ENCODE results near the gene MYCN. TPM values are rescaled to one million over a fixed set of nuclear protein-coding genes. Genes with fewer than 3 reads are reported as not detected.

Gene MYCN
- total and polyA plus RNA-seq, 9 donors = 1.2 to 7.0 (median 2.7) TPM

DNA sequence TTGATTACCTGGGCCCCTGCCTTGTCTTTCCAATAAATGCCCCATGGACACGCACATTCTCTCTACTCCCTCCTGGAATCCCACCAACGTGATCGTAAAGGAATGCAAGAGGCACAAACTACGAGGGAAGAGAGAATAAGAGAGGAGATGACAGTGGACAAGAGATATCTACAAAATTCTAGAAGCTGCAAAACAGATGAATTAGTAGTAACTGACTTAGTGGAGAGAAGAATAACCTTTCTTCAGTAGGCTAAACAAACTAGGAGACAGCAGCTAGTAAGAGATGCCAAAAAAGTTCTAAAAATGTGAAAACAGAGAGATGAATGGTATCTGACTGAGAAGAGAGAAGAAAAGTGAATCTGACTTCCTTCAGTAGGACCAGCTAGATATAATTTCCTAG lies 43.5 kb upstream of the MYCN start:
- peaks cover 0 to 3% of the 10 kb centered on the region in 2 donors for H3K9me3 ChIP-seq

DNA sequence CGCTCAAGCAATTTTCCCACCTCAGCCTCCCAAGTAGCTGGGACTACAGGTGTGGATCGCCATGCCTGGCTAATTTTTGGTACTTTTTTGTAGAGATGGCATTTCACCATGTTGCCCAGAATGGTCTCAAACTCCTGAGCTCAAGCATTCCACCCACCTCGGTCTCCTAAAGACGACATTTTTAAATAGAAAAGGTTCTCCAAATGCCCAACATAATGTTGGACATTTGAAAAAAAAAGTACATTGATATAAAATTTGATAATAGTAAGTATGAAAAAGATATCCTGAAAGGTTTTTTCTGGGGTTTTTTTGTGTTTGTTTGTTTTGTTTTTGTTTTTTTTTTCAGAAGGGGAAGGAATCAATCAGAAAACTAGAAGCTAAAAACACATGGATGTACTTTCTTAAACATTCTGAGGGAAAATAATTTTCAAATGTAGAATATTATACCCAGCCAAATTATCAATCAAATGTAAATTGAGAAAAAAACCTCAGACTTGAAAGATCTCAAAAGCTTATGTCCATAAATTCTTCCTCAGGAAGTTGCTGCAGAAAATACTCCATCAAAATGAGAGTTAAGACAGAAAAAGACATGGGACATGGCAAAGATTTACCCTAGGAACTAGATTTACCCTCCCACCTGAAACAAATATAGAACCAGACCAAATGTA lies 42.8 kb upstream of the MYCN start:
- Histone ChIP-seq H3K9me3 (peaks cover 0 to 3% of the 10 kb centered on the region in 2 donors), H3K27ac (no peak overlapping the region), H3K4me3 (no peak overlapping the region), H3K36me3 (no peaks in the 10 kb centered on the region), H3K4me1 (ENCODE audit: insufficient read depth) (no peaks in the 10 kb centered on the region), H3K27me3 (no peaks in the 10 kb centered on the region)
- intact Hi-C loops (cut with DNase I) = no loop called here
- TF ChIP-seq, protein P1, sequence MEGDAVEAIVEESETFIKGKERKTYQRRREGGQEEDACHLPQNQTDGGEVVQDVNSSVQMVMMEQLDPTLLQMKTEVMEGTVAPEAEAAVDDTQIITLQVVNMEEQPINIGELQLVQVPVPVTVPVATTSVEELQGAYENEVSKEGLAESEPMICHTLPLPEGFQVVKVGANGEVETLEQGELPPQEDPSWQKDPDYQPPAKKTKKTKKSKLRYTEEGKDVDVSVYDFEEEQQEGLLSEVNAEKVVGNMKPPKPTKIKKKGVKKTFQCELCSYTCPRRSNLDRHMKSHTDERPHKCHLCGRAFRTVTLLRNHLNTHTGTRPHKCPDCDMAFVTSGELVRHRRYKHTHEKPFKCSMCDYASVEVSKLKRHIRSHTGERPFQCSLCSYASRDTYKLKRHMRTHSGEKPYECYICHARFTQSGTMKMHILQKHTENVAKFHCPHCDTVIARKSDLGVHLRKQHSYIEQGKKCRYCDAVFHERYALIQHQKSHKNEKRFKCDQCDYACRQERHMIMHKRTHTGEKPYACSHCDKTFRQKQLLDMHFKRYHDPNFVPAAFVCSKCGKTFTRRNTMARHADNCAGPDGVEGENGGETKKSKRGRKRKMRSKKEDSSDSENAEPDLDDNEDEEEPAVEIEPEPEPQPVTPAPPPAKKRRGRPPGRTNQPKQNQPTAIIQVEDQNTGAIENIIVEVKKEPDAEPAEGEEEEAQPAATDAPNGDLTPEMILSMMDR (IDR thresholded peaks at IDR 0.05) = no peak
- TF ChIP-seq EP300 (IDR thresholded peaks at IDR 0.05) = no peak
- TF ChIP-seq POLR2A (IDR thresholded peaks at IDR 0.05) = no peak
- no peak for DNase-seq
- WGBS, 3 donors = 95% methylated on average over 4 of the region's 4 CpGs

More for the DNA sequence above, 43.5 kb upstream of the MYCN start:
- no peaks in the 10 kb centered on the region for H3K27me3 ChIP-seq
- no peak overlapping the region for H3K27ac ChIP-seq
- H3K4me3 ChIP-seq = no peak overlapping the region
- intact Hi-C loops (cut with DNase I) = no loop called here
- WGBS, 3 donors = 89 to 94% (median 93%) methylated on average over 4 of the region's 4 CpGs
- no peaks in the 10 kb centered on the region for H3K4me1 ChIP-seq (ENCODE audit: insufficient read depth)
- no peak for DNase-seq
- H3K36me3 ChIP-seq = no peaks in the 10 kb centered on the region
- no peak for TF ChIP-seq POLR2A (IDR thresholded peaks at IDR 0.05)
- TF ChIP-seq, protein P1 (IDR thresholded peaks at IDR 0.05) = no peak
- TF ChIP-seq EP300 (IDR thresholded peaks at IDR 0.05) = no peak

DNA sequence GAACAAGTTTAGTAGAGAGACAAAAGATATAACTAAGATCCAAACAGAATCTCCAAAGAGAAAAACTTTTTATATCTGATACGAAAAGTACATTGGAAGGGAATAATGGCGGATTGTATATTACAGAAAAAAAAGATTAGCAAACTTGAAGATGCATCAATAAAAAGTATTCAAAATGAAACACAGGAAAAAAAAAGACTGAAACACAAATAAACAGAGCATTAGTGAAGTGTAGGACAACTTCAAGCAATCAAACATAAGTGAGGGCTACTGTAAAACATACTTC lies 41.1 kb upstream of the MYCN start:
- H3K27me3 ChIP-seq = no peaks in the 10 kb centered on the region
- intact Hi-C loops (cut with DNase I) = no loop called here
- TF ChIP-seq EP300 (IDR thresholded peaks at IDR 0.05) (no peak), POLR2A (IDR thresholded peaks at IDR 0.05) (no peak)
- TF ChIP-seq, protein P1 (IDR thresholded peaks at IDR 0.05) = no peak

DNA sequence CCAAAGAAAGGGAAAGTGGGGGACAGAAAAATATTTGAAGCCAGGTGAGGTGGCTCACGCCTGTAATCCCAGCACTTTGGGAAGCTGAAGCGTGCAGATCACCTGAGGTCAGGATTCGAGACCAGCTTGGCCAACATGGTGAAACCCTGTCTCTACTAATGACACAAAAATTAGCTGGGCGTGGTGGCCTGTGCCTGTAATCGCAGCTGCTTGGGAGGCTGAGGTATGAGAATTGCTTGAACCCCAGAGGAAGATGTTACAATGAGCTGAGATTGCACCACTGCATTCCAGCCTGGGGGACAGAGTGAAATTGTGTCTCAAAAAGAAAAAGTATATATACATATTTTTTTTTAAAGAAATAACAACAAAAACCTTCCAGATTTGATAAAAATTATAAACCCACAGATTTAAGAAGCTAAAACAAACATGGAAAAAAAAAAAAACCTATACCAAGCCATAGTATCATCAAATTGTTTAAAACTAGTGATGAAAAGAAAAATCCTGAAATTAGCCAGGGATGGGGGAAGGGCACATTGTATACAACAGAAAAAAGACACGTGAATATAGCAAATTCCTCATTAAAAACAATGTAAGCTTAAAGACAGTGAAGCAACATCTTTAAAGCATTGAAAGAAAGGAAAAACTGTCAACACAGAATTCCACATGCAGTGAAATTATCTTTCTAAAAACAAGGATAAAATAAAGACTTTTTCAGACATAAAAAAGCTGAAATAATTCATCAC lies 40.4 kb upstream of the MYCN start:
- no peak overlapping the region for H3K27ac ChIP-seq
- H3K36me3 ChIP-seq = no peaks in the 10 kb centered on the region
- DNase-seq = no peak
- no peaks in the 10 kb centered on the region for H3K27me3 ChIP-seq
- H3K4me1 ChIP-seq (ENCODE audit: insufficient read depth) = no peaks in the 10 kb centered on the region
- intact Hi-C loops (cut with DNase I) = no loop called here
- H3K4me3 ChIP-seq = no peak overlapping the region
- TF ChIP-seq POLR2A (IDR thresholded peaks at IDR 0.05) (no peak), EP300 (IDR thresholded peaks at IDR 0.05) (no peak)
- TF ChIP-seq, protein P1 (IDR thresholded peaks at IDR 0.05) = no peak
- peaks cover 0 to 3% of the 10 kb centered on the region in 2 donors for H3K9me3 ChIP-seq
- WGBS, 3 donors = 78 to 85% (median 79%) methylated on average over 6 of the region's 6 CpGs

More for the DNA sequence above, 41.1 kb upstream of the MYCN start:
- H3K9me3 ChIP-seq = peaks cover 0 to 3% of the 10 kb centered on the region in 2 donors
- WGBS, 3 donors = 92 to 99% (median 96%) methylated on average over 2 of the region's 2 CpGs
- H3K36me3 ChIP-seq = no peaks in the 10 kb centered on the region
- H3K27ac ChIP-seq = no peak overlapping the region
- H3K4me1 ChIP-seq (ENCODE audit: insufficient read depth) = no peaks in the 10 kb centered on the region
- DNase-seq = no peak
- H3K4me3 ChIP-seq = no peak overlapping the region

All from ovary (tissue), 9 donors.